Upper lobe of right lung (tissue), 1 donor: ENCODE measurements around the gene NSRP1. TPM values are rescaled to one million over a fixed set of nuclear protein-coding genes. Genes with fewer than 3 reads are reported as not detected.

Experiments used
- ATAC-seq: fragments of 200-7000 bp; cut with Tn5 transposase; one replicate; pipeline ENCODE4 v1.9.1; 2020; ENCODE audit warnings: mild to moderate bottlenecking, moderate library complexity
- DNase-seq: peaks from one replicate; pipeline ENCODE4 v3.0.0-alpha.2; 2020
- H3K27ac ChIP-seq: fragments of 200-600 bp; one replicate; pipeline ENCODE4 v1.8.0; 2022
- H3K27me3 ChIP-seq: fragments of 200-600 bp; one replicate; pipeline ENCODE4 v1.8.0; 2022; ENCODE audit warnings: mild to moderate bottlenecking
- H3K36me3 ChIP-seq: fragments of 200-600 bp; one replicate; pipeline ENCODE4 v1.8.0; 2022
- H3K4me1 ChIP-seq: fragments of 200-600 bp; one replicate; pipeline ENCODE4 v1.8.0; 2022
- H3K4me3 ChIP-seq: fragments of 200-600 bp; one replicate; pipeline ENCODE4 v1.8.0; 2022; ENCODE audit warnings: mild to moderate bottlenecking
- H3K9me3 ChIP-seq: fragments of 200-600 bp; one replicate; pipeline ENCODE4 v1.8.0; 2022
- CTCF ChIP-seq: fragments of 200-600 bp; IDR thresholded peaks from one replicate; pipeline ENCODE4 v1.8.0; 2022; ENCODE audit warnings: antibody characterized with exemption
- intact Hi-C: fragments of 100-400 bp; cut with DNase I; formaldehyde crosslinking; loops from one replicate; pipeline ENCODE4 v1.11.0; 2022
- total RNA-seq: library from RNA; stranded (reverse); fragmentation: NEBNext Ultra II Directional; extraction: Animal tissue kit (Norgen Biotek cat#: 25700); gene quantifications from one replicate; pipeline ENCODE4 v1.2.1, GENCODE V29; 2021
- donor health status: DM: no; HTN: yes; CAD: no; lungs with severe emphysema.

Gene NSRP1
- total RNA-seq, 1 donor from 2014 or later = 31.0 TPM

DNA sequence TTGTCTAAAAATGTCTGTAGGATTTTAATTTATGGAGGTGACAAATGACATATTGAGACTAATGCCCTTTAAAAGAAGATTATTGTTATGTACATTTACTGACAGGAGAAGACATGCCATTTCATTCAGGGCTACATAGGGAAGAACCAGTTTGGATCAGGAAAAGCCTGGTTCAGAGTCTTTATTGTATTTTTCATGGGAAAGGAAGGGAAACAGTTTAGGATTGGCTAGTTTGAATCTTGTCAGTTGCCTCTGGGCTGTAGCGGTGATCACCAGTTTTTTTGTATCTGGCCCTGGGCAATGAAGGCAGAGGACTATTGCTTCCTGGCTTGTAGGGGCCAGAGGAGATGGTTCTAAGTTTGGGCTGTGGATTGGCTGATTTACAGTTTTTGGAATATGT is 31.8 kb downstream of the NSRP1 start:
- ATAC-seq (no peak), DNase-seq (no peak)
- no peak for TF ChIP-seq CTCF
- intact Hi-C loops = no loop called here
- no peak overlapping the region for H3K4me3 ChIP-seq
- H3K4me1 ChIP-seq = no peaks in the 10 kb centered on the region
- no peak overlapping the region for H3K27ac ChIP-seq
- no peaks in the 10 kb centered on the region for H3K36me3 ChIP-seq
- H3K9me3 ChIP-seq = no peaks in the 10 kb centered on the region
- no peaks in the 10 kb centered on the region for H3K27me3 ChIP-seq

DNA sequence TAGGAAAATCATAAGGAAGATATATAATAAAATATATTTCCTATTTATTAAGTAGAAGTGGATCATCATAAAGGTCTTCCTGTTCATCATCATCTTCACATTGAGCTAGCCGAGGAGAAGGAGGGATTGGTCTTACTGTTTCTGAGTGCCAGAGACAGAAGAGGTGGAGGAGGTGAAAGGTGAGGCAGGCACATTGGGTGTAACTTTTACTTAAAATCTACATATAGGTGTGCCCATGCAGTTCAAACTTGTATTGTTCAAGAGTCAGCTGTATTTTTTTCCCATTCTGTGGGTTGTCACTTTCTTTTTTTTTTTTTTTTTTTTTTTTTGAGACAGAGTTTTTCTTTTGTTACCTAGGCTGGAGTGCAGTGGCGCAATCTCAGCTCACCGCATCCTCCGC is 34.9 kb downstream of the NSRP1 start:
- H3K9me3 ChIP-seq = no peaks in the 10 kb centered on the region
- ATAC-seq (no peak), DNase-seq (no peak)
- H3K4me3 ChIP-seq = no peak overlapping the region
- H3K27ac ChIP-seq = no peak overlapping the region
- H3K4me1 ChIP-seq = no peaks in the 10 kb centered on the region
- no peaks in the 10 kb centered on the region for H3K36me3 ChIP-seq
- no peak for TF ChIP-seq CTCF
- intact Hi-C loops = no loop called here
- no peaks in the 10 kb centered on the region for H3K27me3 ChIP-seq

DNA sequence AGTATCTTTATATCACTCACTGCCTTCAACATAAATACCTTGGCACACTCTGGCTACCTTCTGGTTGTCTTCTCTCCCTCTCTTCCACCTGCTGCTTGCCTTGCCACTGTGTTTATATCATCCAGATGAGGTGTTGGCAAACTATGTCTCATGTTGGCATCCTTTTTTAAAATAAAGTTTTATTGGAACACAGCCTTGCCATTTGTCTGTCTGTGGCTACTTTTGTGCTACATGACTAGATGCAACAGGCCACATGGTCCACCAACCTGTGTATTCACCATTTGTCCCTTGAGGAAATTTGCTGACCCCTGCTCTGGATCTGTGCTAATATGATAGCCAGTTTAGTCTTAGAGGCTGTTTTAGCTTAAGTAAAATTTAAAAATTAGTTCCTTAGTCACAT is 36.8 kb downstream of the NSRP1 start:
- ATAC-seq = no peak
- no peaks in the 10 kb centered on the region for H3K4me1 ChIP-seq
- no peak overlapping the region for H3K4me3 ChIP-seq
- H3K36me3 ChIP-seq = no peaks in the 10 kb centered on the region
- intact Hi-C loops = no loop called here
- DNase-seq = no peak
- no peak for TF ChIP-seq CTCF
- H3K27me3 ChIP-seq = no peaks in the 10 kb centered on the region
- H3K27ac ChIP-seq = no peak overlapping the region
- no peaks in the 10 kb centered on the region for H3K9me3 ChIP-seq

GRCh38 chr17:30155389-30155788 is 38.8 kb downstream of the NSRP1 start:
- H3K36me3 ChIP-seq = peaks cover 3% of the 10 kb centered on the region
- H3K27me3 ChIP-seq = no peaks in the 10 kb centered on the region
- TF ChIP-seq CTCF = no peak
- H3K27ac ChIP-seq = no peak overlapping the region
- DNase-seq (no peak), ATAC-seq (no peak)
- no peaks in the 10 kb centered on the region for H3K9me3 ChIP-seq
- H3K4me1 ChIP-seq = no peaks in the 10 kb centered on the region
- intact Hi-C loops = no loop called here
- H3K4me3 ChIP-seq = no peak overlapping the region

DNA sequence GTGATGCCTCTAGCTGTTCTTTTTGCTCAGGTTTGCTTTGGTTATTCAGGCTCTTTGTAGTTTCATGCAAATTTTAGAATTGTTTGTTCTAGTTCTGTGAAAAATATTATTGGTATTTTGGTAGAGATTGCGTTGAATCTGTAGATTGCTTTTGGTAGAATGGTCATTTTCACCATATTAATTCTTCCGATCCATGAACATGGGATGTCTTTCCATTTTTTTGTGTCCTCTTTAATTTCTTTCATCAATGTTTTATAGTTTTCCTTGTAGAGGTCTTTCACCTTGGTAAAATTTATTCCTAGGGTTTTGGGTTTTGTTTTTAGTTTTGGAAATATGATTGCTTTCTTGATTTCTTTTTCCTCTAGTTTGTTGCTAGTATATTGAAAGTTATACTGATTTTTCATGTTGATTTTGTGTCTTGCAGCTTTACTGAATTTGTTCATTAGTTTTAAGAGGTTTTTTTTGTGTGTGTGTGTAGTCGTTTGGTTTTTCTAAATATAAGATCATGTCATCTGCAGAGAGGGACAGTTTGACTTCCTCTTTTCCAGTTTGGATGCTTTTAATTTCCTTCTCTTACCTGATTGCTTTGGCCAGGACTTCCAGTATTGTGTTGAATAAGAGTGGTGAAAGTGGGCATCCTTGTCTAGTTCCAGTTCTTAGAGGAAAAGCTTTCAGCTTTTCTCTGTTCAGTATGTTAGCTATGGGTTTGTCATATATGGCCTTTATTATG is 42.4 kb downstream of the NSRP1 start:
- Histone ChIP-seq H3K4me1 (no peaks in the 10 kb centered on the region), H3K27ac (no peak overlapping the region), H3K36me3 (peaks cover 12% of the 10 kb centered on the region), H3K4me3 (no peak overlapping the region), H3K27me3 (no peaks in the 10 kb centered on the region), H3K9me3 (no peaks in the 10 kb centered on the region)
- DNase-seq (no peak), ATAC-seq (no peak)
- no peak for TF ChIP-seq CTCF
- intact Hi-C loops = no loop called here
